T-helper 1 cell (primary cell): Measurements from ENCODE around the gene CCDC138.

Source experiments
- DNase-seq, 5 donors: peaks; one replicate each; pipeline ENCODE4 v3.0.0-alpha.2; 2012 to 2020

Gene CCDC138

GRCh38 chr2:108825736-108826135 is 39.2 kb downstream of the CCDC138 start:
- no peak for DNase-seq

- DNase-seq = no peak
These were observed 43.2 kb downstream of the CCDC138 start for GRCh38 chr2:108829578-108830310.

DNA sequence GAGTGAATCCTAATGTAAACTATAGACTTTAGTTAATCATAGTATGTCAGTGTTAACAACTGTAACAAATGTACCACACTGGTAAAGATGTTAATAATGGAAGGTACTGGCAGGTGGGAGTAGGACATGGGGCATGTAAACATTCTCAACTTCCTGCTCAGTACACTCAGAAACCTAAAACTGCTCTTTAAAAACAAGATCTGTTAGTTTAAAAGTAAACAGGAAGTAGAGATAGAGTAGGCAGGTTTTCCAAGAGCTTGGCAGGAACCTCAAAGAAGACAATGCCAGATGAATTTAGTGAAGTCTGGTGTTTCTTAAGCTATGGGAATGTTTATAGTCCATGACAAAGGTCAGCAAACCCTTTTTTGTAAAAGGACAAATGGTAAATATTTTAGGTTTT is 46.6 kb downstream of the CCDC138 start:
- DNase-seq = peak in 1 of 5 donors; percentile 46

- DNase-seq = no peak
These were observed 48.0 kb downstream of the CCDC138 start for GRCh38 chr2:108834620-108835019.

- DNase-seq = peak in 1 of 5 donors; percentile 53
These were observed 48.5 kb downstream of the CCDC138 start for GRCh38 chr2:108835040-108835439.

- DNase-seq = no peak
These were observed 50.6 kb downstream of the CCDC138 start for GRCh38 chr2:108837198-108837597.

DNA sequence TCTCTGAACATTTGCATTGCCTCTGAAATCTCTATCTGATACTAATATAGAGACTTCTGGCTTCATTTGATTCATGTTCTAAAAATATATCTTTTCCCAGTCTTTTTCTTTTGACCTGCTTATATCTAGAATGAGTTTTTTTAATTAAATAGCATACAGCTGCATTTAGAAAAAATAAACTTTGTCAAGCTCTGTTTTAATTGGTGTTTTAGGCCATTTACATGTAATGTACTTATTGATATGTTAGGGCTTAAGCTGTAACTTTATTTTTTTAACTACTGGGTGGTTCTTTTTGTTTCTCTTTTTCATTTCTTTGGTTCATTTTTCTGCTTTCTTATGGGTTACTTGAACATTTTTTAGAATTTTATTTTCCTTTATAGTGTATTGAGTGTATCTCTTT is 54.9 kb downstream of the CCDC138 start:
- no peak for DNase-seq

- no peak for DNase-seq
These were observed 59.4 kb downstream of the CCDC138 start for GRCh38 chr2:108845923-108846322.

DNA sequence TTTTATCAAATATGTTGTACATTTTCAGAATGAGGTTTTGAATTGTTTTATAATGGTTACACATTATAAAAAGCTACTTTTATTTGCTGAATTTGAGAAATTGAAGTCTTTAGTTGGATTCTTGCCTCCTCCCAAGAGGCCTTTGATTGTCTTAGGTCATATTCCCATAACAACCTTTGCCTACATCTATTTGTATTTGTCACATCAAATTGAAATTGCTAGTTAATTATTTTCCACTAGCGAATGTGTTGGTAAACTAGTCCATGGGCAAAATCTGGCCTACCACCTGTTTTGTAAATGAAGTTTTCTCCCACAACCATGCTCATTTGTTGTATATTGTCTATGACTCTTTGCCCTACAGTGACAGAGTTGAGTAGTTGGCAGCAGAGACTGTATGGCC is 60.4 kb downstream of the CCDC138 start:
- no peak for DNase-seq

DNA sequence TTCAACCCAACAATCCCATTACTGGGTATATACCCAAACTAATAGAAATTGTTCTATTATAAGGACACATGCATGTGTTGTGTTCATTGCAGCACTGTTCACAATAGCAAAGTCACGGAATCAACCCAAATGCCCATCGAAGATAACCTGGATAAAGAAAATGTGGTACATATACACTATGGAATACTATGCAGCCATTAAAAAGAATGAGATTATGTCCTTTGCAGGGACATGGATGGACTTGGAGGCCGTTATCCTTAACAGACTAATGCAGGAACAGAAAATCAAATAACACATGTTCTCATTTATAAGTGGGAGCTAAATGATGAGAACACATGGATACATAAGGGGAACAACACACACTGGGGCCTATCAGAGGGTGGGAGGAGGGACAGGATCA is 65.8 kb downstream of the CCDC138 start:
- no peak for DNase-seq

DNA sequence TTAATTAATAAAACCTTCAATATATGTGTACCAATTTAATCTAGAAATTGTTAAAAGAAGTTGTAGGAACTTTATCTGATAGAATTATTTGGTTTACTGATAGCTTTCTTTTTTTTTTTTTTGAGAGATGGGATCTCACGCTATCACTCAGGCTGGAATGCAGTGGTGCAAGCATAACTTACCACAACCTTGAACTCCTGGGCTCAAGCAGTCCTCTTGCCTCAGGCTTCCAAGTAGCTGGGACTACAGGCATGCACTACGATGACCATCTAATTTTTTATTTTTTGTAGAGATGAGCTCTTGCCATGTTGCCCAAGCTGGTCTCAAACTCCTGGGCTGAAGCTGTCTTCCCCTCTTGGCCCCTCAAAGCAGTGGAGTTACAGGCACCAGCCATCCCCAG is 66.8 kb downstream of the CCDC138 start:
- no peak for DNase-seq

DNA sequence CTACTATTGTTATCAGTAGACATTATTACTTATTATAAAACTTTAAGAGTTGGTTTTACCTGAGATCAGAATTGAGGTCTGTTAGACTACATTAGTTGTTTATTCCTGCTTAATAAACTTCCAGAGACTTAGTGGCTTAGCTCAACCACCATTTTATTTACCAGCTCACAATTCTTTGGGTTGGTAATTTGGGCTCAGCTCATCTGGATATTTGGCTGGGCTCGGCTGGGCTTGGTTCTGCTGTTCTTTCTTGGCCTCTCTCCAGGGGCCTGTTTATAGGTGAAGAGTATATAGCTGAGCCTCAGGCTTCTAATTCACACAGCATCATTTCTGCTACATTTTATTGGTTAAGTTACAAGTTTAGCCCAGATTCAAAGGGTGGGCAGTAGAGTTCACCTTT is 67.9 kb downstream of the CCDC138 start:
- DNase-seq = no peak

GRCh38 chr2:108855194-108855593 is 68.6 kb downstream of the CCDC138 start:
- no peak for DNase-seq

- DNase-seq = no peak
These were observed 72.3 kb downstream of the CCDC138 start for GRCh38 chr2:108858894-108859293.

GRCh38 chr2:108866041-108866440 is 79.5 kb downstream of the CCDC138 start:
- DNase-seq = no peak

DNA sequence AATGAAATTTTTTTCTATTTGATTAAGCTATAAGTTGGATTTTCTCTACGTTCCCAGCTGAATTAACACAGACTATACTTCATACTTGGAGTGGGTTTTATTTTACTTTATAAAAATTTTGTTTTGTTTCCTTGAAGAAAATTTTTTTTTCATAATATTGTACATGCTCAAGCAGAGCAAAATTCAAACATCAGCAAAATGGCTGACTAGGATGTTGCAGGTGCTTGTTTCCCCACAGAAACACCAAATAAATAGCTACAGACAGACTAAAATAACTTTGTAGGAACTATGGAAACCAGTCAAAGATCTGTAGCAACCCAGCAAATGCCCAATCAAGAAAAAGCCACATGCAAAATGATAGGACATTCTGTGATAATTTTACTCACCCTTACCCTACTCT is 82.3 kb downstream of the CCDC138 start:
- no peak for DNase-seq

DNA sequence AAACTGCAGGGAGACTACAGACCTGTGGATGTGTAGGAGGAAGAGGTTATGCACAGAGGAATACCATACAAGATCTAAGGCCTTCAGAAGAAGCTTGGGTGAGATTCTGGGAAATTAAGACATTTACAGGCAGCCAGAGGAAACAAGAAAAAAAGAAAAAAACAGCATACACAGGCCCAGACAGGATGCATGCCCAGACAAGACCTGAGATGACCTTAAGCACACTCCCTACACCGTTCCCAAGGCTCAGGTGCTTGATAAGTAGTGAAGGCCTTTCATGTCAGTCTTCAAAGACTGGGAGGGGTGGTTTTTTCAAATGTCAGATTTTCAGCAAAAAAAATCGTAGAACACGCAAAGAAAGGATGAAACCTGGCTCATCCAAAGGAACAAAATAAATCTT is 83.0 kb downstream of the CCDC138 start:
- no peak for DNase-seq

DNA sequence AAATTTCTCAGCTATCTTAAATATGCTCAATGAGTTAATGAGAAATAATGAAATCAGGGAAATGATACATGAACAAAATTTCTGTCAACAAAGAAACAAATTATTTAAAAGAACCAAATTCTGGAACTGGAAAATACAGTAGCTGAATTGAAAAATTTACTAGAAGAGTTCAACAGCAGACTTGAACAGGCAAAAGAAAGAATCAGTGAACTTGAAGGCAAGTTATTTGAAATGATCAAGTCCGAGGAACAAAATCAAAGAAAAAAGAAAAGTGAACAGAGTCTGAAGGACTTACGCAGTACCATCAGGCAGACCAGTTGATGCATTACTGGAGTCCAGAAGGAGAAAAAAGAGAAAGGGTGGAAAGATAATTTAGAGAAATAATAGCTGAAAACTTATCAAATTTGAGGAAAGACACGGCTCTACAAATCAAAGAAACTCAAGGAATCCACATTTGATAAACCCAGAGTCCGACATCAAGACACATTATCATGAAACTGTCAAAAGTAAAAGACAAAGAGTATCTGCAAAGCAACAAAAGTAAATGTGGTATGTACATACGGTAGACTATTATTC is 83.6 kb downstream of the CCDC138 start:
- DNase-seq = no peak

DNA sequence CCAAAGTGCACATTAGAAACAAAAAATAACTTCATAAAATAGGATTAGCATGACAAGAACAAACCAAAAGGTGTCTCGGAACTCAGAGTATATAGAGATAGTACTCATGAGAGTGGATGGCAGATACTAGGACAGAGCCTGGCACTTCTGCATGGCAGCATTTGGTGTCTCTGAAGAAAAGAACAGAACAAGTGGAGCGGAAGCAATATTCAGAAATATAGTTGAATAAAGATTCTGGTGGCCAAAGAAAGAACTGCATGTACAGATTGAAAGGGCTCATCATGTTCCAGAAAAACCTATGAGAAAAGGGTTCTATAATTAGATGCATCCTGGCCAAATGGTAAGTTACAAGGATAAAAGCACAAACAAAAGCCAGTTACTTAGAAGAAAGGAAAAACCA is 90.9 kb downstream of the CCDC138 start:
- no peak for DNase-seq

- DNase-seq = no peak
These were observed 91.7 kb downstream of the CCDC138 start for GRCh38 chr2:108878276-108878675.

DNA sequence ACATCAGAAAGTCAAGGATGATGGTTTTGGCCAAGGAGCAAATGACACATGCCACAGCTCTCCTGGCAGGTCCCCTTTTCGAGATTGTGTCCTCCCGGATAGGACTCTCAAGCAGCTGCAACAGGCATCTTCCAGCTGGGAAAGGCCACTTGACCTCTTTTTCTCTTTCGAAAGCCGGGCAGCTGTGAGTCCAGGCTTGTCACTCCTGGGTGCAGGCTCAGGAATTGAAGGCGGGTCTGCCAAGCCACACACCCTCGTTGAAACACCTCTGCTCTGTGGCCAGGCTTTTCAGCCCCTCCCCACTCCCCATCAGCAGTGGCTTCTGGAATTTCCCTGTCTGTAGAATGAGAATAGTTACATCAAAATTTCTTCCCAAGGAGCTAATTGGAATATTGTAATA is 98.0 kb downstream of the CCDC138 start:
- DNase-seq = no peak

GRCh38 chr2:108889907-108890306 is 103.3 kb downstream of the CCDC138 start:
- no peak for DNase-seq

DNA sequence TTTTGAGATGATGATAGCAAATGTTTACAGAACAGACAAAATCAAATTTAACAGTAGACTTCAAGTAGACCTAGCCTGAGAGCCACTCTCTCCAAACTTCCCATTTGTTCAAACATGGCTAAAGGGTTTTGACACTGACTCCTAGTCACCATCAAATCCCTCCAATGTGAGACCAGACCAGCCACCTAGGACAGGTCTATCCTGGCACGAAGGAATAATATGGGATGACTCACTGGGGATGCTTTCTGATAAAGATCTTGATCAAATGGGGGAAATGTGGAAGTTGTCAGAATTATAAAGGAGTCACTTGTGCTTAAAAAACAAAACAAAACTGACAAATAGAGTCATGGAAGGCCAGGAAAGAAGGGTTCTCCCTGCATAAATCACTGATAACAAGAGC is 106.7 kb downstream of the CCDC138 start:
- DNase-seq = no peak

DNA sequence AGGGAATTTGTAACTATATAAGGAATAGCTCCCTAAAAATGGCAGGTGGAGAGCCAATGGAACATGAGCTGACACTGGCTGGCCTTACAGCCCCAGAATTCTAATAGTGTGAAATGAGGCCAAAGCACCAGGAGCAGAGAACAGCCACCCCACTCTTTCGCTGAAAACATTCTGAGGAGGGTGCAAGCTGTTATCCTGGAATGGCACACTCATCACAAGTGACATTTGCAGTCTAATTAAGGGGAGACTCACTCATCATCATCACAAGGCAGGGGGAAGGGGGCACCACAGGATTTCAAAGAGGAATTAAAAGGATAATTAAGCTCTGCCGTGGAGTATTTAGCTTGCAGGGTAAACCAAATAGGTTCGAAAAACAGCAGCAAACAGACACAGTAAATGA is 108.2 kb downstream of the CCDC138 start:
- DNase-seq = no peak

DNA sequence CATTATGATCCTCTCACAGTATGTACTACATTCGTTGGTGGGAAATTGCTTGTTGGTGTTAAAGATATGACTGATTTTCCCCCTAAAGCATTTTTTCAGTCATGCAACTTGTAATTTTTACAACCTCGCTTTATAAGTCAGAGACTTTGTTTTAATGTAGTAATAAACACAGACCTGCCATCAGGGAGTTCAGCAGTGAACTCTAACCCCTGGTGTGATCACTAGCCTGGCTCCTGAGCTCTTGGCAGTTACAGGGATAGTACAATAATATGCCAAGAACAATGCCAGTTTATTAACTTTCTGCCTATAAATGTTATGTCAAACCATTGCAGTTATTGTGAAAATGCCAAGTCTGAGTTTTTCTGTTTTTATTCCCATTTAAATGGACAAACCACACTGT is 108.6 kb downstream of the CCDC138 start:
- no peak for DNase-seq
